ENCODE results near the gene PRDM16.

The PRDM16 gene

GRCh38 chr1:3290915-3291314 lies 221.9 kb downstream of the PRDM16 start:
- no peak for DNase-seq

GRCh38 chr1:3292051-3292722 lies 223.2 kb downstream of the PRDM16 start:
- no peak for DNase-seq

- no peak for DNase-seq
Measured at GRCh38 chr1:3292868-3293562, 224.0 kb downstream of the PRDM16 start.

GRCh38 chr1:3293563-3294080 lies 224.6 kb downstream of the PRDM16 start:
- DNase-seq, result no peak

GRCh38 chr1:3294450-3294849 lies 225.4 kb downstream of the PRDM16 start:
- DNase-seq, result no peak

- DNase-seq, result no peak
Measured at GRCh38 chr1:3295846-3296245, 226.8 kb downstream of the PRDM16 start.

GRCh38 chr1:3296326-3296725 lies 227.3 kb downstream of the PRDM16 start:
- DNase-seq, result no peak

GRCh38 chr1:3296826-3297225 lies 227.8 kb downstream of the PRDM16 start:
- DNase-seq, result no peak

- no peak for DNase-seq
Measured at GRCh38 chr1:3297756-3298155, 228.8 kb downstream of the PRDM16 start.

- DNase-seq, result no peak
Measured at GRCh38 chr1:3298197-3298596, 229.2 kb downstream of the PRDM16 start.

- DNase-seq, result no peak
Measured at GRCh38 chr1:3304246-3304645, 235.2 kb downstream of the PRDM16 start.

GRCh38 chr1:3304692-3305091 lies 235.7 kb downstream of the PRDM16 start:
- DNase-seq, result no peak

GRCh38 chr1:3305156-3305555 lies 236.2 kb downstream of the PRDM16 start:
- DNase-seq, result no peak

GRCh38 chr1:3306583-3307291 lies 237.7 kb downstream of the PRDM16 start:
- DNase-seq, result peak; percentile 92

GRCh38 chr1:3307359-3307758 lies 238.4 kb downstream of the PRDM16 start:
- no peak for DNase-seq

- DNase-seq, result peak; percentile 27
Measured at GRCh38 chr1:3308053-3308452, 239.1 kb downstream of the PRDM16 start.

GRCh38 chr1:3310718-3311400 lies 241.9 kb downstream of the PRDM16 start:
- DNase-seq, result no peak

- DNase-seq, result no peak
Measured at GRCh38 chr1:3311711-3312110, 242.7 kb downstream of the PRDM16 start.

- DNase-seq, result no peak
Measured at GRCh38 chr1:3312310-3312897, 243.4 kb downstream of the PRDM16 start.

- DNase-seq, result peak; percentile 98
Measured at GRCh38 chr1:3312898-3313575, 244.0 kb downstream of the PRDM16 start.

- DNase-seq, result no peak
Measured at GRCh38 chr1:3313576-3313950, 244.6 kb downstream of the PRDM16 start.

Measured in suppressor macrophage treated with lipopolysaccharide for 4 hours (primary cell).